Left colon (tissue), 2 donors: ENCODE results near the gene NOMO2. TPM values are rescaled to one million over a fixed set of nuclear protein-coding genes. Genes with fewer than 3 reads are reported as not detected.
"Not testable (repeated sequence)": the region's sequence is repeated elsewhere in the genome, so short reads cannot be mapped to it uniquely, and the experiment has no call there.

ENCODE experiments used
- ATAC-seq: fragments of 200-7000 bp; cut with Tn5 transposase; one replicate; pipeline ENCODE4 v1.9.1; 2020; ENCODE audit warnings: mild to moderate bottlenecking, moderate library complexity
- DNase-seq, 2 donors: peaks; one replicate each; pipeline ENCODE4 v3.0.0-alpha.2; 2020
- intact Hi-C, 2 donors: fragments of 100-400 bp; cut with DNase I in 1 of 2; cut with micrococcal nuclease in 1 of 2; formaldehyde crosslinking; loops; one replicate each; pipeline versions ENCODE4 v1.11.2 to v1.14.0; 2022; cut with DNase I, micrococcal nuclease
- total RNA-seq, 2 donors: library from RNA; stranded (reverse); fragmentation: NEBNext Ultra II Directional; extraction: Animal tissue kit (Norgen Biotek cat#: 25700); gene quantifications; one replicate each; pipeline ENCODE4 v1.2.1, GENCODE V29; 2021
- donor health status: DM: no; HTN: no; CAD: no.
- donor health status: DM: yes; HTN: yes; CAD: no.

The NOMO2 gene
- total RNA-seq, 2 donors from 2014 or later: 73.1 to 129 TPM

DNA sequence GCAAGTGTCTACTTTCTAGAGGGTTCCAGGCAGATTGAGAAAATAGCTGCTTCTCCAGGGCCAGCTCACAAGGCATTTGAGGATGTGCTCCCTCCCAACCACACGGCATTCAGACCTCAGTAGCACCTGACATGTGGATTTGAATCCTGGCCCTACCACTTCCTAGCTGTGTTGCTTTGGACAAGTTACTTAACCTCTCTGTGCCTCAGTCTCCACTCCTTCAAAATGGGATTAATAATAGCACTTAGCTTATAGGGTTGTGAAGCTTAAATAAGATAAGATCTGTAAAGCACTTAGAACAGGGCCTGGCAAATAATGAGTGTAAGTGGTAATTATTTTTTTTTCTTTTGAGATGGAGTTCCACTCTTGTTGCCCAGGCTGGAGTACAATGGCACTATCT is 21.0 kb upstream of the NOMO2 start:
- ATAC-seq (no peak), DNase-seq (no peak)
- intact Hi-C loops: no loop called here

GRCh38 chr16:18580396-18580795 is 18.5 kb upstream of the NOMO2 start:
- ATAC-seq, DNase-seq, intact Hi-C loops: not testable (repeated sequence)

DNA sequence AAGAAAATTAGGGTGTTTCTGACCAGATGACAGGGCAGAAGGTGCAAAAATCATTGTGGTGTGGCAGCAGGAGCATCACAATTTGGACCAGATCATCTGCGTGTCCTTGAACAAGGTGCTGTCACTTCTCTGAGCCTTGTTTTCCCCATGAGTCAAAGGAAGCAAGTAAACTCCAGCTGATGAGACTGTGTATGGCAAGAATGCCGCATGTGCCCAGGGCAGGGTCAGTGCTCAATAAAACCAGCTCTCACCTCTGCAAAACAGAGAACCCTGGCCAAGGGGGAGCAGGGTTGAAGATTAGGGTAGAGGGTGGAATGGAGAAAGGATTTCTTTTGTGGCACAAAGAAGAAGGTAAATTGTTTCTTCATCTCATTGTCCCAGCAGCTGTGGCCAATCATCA is 17.4 kb upstream of the NOMO2 start:
- ATAC-seq, intact Hi-C loops, DNase-seq: not testable (repeated sequence)

DNA sequence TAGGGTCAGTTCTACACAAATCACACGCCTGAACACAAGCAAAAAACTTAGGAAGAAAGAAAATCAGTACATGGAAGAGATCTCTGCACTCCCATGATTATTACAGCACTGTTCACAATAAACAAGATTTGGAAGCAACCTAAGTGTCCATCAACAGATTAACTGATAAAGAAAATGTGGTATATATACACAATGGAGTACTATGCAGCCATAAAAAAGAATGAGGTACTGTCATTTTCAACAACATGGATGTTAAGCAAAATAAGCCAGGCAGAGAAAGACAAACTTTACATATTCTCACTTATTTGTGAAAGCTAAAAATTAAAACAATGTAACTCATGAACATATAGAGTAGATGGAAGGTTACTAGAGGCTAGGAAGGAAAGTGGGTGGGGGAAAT is 16.0 kb upstream of the NOMO2 start:
- intact Hi-C loops: not testable (repeated sequence)

DNA sequence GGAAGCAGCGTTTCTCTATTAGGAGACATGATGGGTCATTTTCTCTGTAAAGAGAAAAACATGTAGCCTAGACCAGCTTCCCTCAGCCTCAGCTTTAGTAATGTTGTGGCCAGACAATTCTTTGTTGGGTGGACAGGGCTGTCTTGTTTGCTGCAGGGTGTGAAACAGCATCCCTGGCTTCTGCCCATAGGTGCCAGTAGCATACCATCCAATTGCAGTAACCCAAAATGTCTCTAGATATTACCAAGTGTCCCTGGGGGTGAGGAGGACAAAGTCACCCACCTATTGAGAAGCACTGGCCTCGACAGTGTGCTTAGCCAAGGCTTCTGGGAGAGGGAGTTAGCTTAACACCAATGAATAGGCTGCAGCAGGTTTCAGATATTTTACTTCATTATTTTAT is 14.0 kb upstream of the NOMO2 start:
- intact Hi-C loops, DNase-seq, ATAC-seq: not testable (repeated sequence)

More for the DNA sequence above, 16.0 kb upstream of the NOMO2 start:
- not testable (repeated sequence) for ATAC-seq, DNase-seq

- DNase-seq, ATAC-seq, intact Hi-C loops: not testable (repeated sequence)
These were observed 13.5 kb upstream of the NOMO2 start for GRCh38 chr16:18575298-18575917.

GRCh38 chr16:18573887-18574286 is 12.0 kb upstream of the NOMO2 start:
- ATAC-seq, DNase-seq, intact Hi-C loops: not testable (repeated sequence)

DNA sequence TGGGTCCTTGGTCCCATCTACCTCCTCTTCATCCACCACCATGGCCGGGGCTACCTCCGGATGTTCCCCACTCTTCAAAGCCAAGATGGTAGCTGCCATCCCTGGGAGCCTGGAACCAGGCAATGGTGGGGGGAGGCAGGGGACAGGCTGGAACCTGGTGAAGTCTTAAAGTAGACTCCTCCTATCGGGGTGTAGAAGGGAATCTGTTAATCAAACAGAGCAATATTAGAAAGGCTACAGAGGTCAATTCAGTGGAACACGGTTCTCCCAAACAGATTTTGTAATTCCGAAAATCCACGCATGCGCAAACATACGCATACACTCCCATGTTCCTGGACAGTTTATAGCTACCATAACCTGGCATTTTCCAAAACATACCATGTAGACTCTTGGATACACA is 11.1 kb upstream of the NOMO2 start:
- ATAC-seq, DNase-seq, intact Hi-C loops: not testable (repeated sequence)

- ATAC-seq: peak; percentile 69
- intact Hi-C loops, DNase-seq: not testable (repeated sequence)
These were observed 9.5 kb upstream of the NOMO2 start for GRCh38 chr16:18571307-18571850.

GRCh38 chr16:18570529-18571306 is 8.8 kb upstream of the NOMO2 start:
- ATAC-seq: peak; percentile 94
- peak; percentile 39 to 49 for DNase-seq
- intact Hi-C loops: not testable (repeated sequence)

DNA sequence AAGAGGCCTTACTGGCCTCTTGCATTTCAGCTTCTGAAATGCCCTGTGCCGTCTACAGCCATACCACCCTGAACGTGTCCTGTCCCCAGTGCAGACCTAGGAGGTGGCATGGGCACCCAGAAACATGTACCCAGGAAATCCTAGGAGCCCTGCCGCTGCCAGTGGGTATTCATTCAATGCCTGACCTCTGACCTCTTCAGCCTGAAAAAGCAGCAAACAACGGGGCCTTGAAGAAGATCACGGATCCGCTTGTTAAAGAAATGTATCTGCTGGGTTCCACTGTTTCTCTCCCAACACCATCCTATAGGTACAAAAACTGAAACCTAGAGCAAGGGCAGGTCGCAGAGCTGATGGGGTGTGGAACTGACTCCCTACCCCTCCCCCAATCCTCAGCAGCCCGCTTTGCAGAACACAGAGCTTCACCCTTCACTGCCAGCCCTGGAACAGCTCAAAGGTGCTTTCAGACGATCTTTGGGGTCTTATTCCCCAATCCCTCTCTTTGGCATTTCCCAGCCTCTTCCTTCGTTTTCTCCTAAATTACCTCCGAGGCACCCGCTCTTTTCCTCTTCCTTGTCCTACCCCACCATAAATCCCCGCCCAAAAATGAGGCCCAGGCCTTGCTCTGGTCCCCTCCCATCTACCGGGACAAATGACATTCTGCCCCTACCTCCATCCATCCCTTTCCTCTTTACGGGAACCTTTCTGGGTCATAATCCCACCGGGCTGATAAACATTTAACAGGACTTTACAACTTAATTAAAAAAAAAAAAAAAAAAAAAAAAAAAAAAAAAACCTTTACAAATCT is 1.3 kb downstream of the NOMO2 start:
- DNase-seq: peak; percentile 9 to 22
- intact Hi-C loops, ATAC-seq: not testable (repeated sequence)

GRCh38 chr16:18553671-18554070 is 8.2 kb downstream of the NOMO2 start:
- ATAC-seq, intact Hi-C loops: not testable (repeated sequence)

GRCh38 chr16:18547382-18547781 is 14.5 kb downstream of the NOMO2 start:
- ATAC-seq, intact Hi-C loops, DNase-seq: not testable (repeated sequence)

More at GRCh38 chr16:18553671-18554070, 8.2 kb downstream of the NOMO2 start:
- not testable (repeated sequence) for DNase-seq

DNA sequence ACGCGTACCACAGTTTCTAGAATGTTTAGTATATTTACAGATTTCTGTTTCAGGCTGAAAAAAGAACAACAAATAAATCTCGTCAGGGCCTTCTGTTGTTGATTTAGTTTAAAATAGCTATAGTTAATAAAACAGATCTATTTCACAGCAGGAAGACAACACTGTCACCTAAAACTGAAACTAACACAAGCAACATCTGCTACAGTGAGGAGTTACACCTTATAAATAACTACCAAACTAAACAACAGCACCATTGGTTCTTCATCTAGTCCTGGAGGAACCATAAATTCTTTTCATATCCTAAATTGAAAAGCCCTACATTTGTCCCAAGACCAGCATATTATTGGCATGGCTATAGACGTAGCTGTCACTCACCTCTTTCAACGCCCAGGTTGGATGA is 15.0 kb downstream of the NOMO2 start:
- ATAC-seq, DNase-seq, intact Hi-C loops: not testable (repeated sequence)

DNA sequence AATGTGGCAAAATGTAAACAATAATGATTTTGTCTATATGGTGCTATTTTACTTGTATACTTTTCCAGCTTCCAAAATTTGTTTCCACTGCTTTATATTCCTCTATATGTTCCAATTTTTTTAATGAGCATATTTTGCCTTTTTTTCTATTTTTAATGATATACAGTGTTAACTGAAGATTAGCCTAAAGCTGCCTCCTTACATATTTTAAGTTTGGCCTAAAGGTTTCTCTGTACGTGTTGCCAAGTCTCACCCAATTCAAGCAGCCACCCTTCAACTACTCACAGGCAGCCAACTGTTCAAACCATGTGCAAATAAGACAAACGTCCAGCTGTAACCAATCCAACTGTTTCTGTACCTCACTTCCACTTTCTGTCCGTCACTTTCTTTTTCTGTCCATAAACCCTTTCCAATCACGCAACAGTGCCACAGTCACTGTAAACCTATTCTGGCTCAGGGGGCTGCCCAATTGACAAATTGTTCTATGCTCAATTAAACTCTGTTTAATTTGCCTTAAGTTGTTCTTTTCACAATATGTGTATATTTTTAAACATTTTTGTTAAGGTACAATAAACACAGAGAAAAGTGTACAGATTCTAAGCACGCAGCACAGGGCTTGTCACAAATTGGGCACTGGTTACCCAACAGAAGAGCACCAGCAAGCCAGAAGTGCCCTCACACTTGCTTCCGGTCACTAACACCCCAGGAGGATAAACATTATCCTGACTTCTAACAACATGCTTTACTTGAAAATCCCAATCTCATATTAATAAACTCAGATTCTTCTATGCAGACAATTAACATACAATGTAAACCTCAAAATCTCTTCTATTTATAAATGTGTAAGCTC is 17.4 kb downstream of the NOMO2 start:
- intact Hi-C loops: not testable (repeated sequence)

DNA sequence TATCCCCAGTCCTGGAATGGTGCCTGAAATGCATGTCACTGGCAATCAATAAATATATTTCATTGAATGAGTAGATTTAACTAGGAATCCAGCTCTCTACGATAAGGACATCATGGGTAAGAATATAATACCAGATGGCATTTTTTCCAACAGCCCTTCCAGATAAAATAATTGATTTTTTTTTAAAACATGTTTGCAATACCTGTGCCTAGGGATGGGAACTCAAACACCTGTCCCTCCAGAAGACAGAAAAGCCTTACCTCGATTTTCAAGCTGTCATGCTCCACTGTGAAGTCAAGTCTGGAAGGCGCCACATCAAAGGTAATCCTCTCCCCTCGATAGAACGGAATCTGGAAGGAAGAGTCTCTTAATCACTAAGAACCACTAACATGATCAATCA is 20.0 kb downstream of the NOMO2 start:
- DNase-seq, ATAC-seq, intact Hi-C loops: not testable (repeated sequence)

More for the DNA sequence above, 17.4 kb downstream of the NOMO2 start:
- not testable (repeated sequence) for ATAC-seq, DNase-seq

DNA sequence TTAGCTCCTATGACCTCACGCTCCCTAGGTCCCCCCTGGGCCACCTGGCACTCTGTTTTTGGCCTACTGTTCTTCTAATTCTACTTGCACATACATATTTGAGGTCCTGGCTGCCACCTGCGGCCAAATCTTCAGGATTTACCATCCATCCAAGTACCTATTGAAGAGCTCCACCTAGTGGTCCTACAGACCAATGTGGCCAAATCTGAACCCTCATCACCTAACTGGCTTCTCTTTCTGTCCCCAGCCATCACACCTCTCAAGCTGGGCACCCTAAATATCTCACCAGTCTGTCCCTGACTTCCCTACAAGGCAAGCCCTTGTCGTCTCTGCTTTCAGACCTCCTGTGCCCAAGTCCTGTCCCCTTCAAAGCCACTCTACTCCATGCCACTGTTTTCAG is 24.9 kb downstream of the NOMO2 start:
- intact Hi-C loops, DNase-seq: not testable (repeated sequence)
- peak; percentile 70 for ATAC-seq
